B cell (primary cell): ENCODE measurements around the gene ST8SIA2. TPM values are rescaled to one million over a fixed set of nuclear protein-coding genes. Genes with fewer than 3 reads are reported as not detected.

Source experiments
- ATAC-seq: fragments of 200-7000 bp; cut with Tn5 transposase; one replicate; pipeline ENCODE4 v1.10.0; 2021; ENCODE audit warnings: low read depth, mild to moderate bottlenecking, moderate number of reproducible peaks, moderate library complexity
- CTCF ChIA-PET: fragments of 350-600 bp; sonication (Branson Sonifier 250); formaldehyde crosslinking; loops from one replicate; lab custom pipeline; 2021; ENCODE audit warnings: antibody characterized with exemption, inconsistent platforms; lab: Charles Lee
- POLR2A ChIA-PET: fragments of 350-600 bp; sonication (Branson Sonifier 250); formaldehyde crosslinking; loops from one replicate; lab custom pipeline; 2021; ENCODE audit warnings: antibody characterized with exemption; lab: Charles Lee
- DNase-seq: peaks from one replicate; pipeline ENCODE4 v3.0.0; 2013
- H2AFZ ChIP-seq: 2 replicates; pipeline ENCODE4 v1.6.1; 2012; ENCODE audit warnings: mild to moderate bottlenecking, low read depth, low read length; ENCODE audit not compliant: insufficient read depth, poor library complexity, severe bottlenecking
- H3K27ac ChIP-seq, 2 donors: 1 replicate in 1 of 2; 2 replicates in 1 of 2; pipeline ENCODE4 v1.5.1; 2012 to 2013; ENCODE audit warnings: low read length in 2 of 2, mild to moderate bottlenecking in 2 of 2, moderate library complexity in 1 of 2
- H3K27me3 ChIP-seq, 4 experiments: fragments of 200-600 bp in 1 of 4; sonication (generic) in 1 of 4; replicated peaks in 1 of 4; 1 replicate in 2 of 4; 2 replicates in 2 of 4; pipeline versions ENCODE4 v1.6.1 to v1.7.0; 2013 to 2016; ENCODE audit warnings: low read length in 3 of 4, mild to moderate bottlenecking in 2 of 4, mixed read lengths in 1 of 4, moderate library complexity in 1 of 4; ENCODE audit not compliant: insufficient read depth in 4 of 4, control insufficient read depth in 3 of 4; ENCODE audit errors: control extremely low read depth in 1 of 4
- H3K36me3 ChIP-seq, 2 experiments: replicated peaks in 1 of 2; 1 replicate in 1 of 2; 2 replicates in 1 of 2; pipeline versions ENCODE4 v1.6.1 to v1.7.1; 2013; ENCODE audit warnings: low read length in 1 of 2; ENCODE audit not compliant: insufficient read depth in 2 of 2, control insufficient read depth in 1 of 2; ENCODE audit errors: control extremely low read depth in 1 of 2, extremely low read depth in 1 of 2
- H3K4me1 ChIP-seq, 2 donors: fragments of 200-600 bp in 1 of 2; sonication (generic) in 1 of 2; 1 replicate in 1 of 2; 2 replicates in 1 of 2; pipeline versions ENCODE4 v1.5.1 to v1.6.1; 2013 to 2017; ENCODE audit warnings: low read length in 2 of 2; ENCODE audit not compliant: control insufficient read depth in 2 of 2, insufficient read depth in 2 of 2
- H3K4me2 ChIP-seq: replicated peaks from 2 replicates; pipeline ENCODE3; 2012; ENCODE audit warnings: mild to moderate bottlenecking, low read depth, low read length; ENCODE audit not compliant: poor library complexity, severe bottlenecking
- H3K4me3 ChIP-seq, 5 experiments: fragments of 200-600 bp in 1 of 5; sonication (generic) in 1 of 5; 1 replicate in 3 of 5; 2 replicates in 2 of 5; pipeline versions ENCODE4 v1.5.1 to v1.7.0; 2011 to 2016; ENCODE audit warnings: low read length in 4 of 5, mild to moderate bottlenecking in 4 of 5, low read depth in 2 of 5, control low read depth in 1 of 5, moderate library complexity in 1 of 5; ENCODE audit not compliant: insufficient read depth in 1 of 5; ENCODE audit errors: control extremely low read depth in 1 of 5, extremely low read depth in 1 of 5
- H3K79me2 ChIP-seq: fragments of 200-600 bp; sonication (generic); one replicate; pipeline ENCODE4 v1.6.0; 2016; ENCODE audit warnings: low read length; ENCODE audit not compliant: control insufficient read depth, insufficient read depth
- H3K9ac ChIP-seq: fragments of 200-600 bp; sonication (generic); 2 replicates; pipeline ENCODE4 v1.6.1; 2017; ENCODE audit warnings: mild to moderate bottlenecking, low read length, moderate library complexity
- H3K9me3 ChIP-seq, 3 donors: one replicate each; pipeline versions ENCODE4 v1.6.1 to v1.7.1; 2013; ENCODE audit warnings: low read length in 2 of 3; ENCODE audit not compliant: control insufficient read depth in 2 of 3, insufficient read depth in 1 of 3; ENCODE audit errors: control extremely low read depth in 1 of 3
- H4K20me1 ChIP-seq: 2 replicates; pipeline ENCODE4 v1.6.0; 2012; ENCODE audit warnings: mild to moderate bottlenecking, low read length; ENCODE audit not compliant: insufficient read depth, control insufficient read depth, poor library complexity, severe bottlenecking
- H3K27ac Mint-ChIP-seq: one replicate; pipeline ENCODE4 v1.8.0; 2021; ENCODE audit warnings: mixed read lengths
- H3K27me3 Mint-ChIP-seq: one replicate; pipeline ENCODE4 v1.8.0; 2021; ENCODE audit warnings: mixed read lengths
- H3K4me1 Mint-ChIP-seq: one replicate; pipeline ENCODE4 v1.8.0; 2021; ENCODE audit warnings: mixed read lengths
- H3K4me3 Mint-ChIP-seq: one replicate; pipeline ENCODE4 v1.8.0; 2021; ENCODE audit warnings: mixed read lengths
- H3K9me3 Mint-ChIP-seq: one replicate; pipeline ENCODE4 v1.8.0; 2022; ENCODE audit warnings: mixed read lengths; ENCODE audit not compliant: insufficient read depth
- CTCF ChIP-seq: fragments of 200-600 bp; IDR thresholded peaks from one replicate; pipeline ENCODE4 v1.8.0; 2022; ENCODE audit warnings: antibody characterized with exemption, mild to moderate bottlenecking
- EZH2 ChIP-seq: IDR thresholded peaks from 2 replicates; pipeline ENCODE4 v1.6.1; 2012; ENCODE audit warnings: borderline replicate concordance, low read depth, mild to moderate bottlenecking, moderate library complexity, low read length; ENCODE audit not compliant: insufficient read depth, poor library complexity, severe bottlenecking
- WGBS: methylation state at CpG from one replicate; pipeline ENCODE4 v1.1.5; 2013; ENCODE audit warnings: missing lambda C conversion rate; ENCODE audit not compliant: insufficient coverage; 5-methylcytosine and 5-hydroxymethylcytosine counted together
- intact Hi-C: fragments of 100-400 bp; cut with micrococcal nuclease; formaldehyde crosslinking; loops from one replicate; pipeline ENCODE4 v1.10.0; 2022
- polyA plus RNA-seq: library from polyadenylated mRNA; depleted of rRNA; stranded (reverse); fragments of >200 nt; gene quantifications from 2 replicates; pipeline ENCODE4 v1.2.3, GENCODE V29; 2012
- total RNA-seq, 2 donors: library from RNA; stranded (reverse); fragments of 120-200 nt in 1 of 2; gene quantifications; 1 replicate in 1 of 2; 2 replicates in 1 of 2; pipeline versions ENCODE4 v1.2.3 to v1.2.4, GENCODE V29; 2013 to 2022

The ST8SIA2 gene
- total and polyA plus RNA-seq, 2 donors (not counting 1 experiment from before 2014, with no cell fraction given) = not detected

DNA sequence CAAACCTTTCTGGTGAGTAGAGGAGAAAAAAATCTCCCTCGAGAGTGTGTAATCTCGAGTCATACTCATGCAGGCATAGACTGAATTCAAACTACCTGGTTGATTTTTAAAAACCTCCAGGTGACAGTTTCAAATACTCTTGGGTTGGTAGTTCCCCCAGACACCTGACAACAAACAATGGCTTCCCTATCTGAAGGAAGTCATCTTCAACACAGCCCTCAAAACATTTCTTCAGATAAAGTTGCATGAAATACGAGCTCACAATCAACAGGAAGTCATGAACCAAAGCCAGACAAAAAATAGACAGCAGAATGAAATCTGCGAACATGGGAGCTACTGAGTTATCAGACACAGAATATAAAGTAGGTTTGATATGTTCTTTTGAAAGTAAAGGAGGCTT is 112.8 kb downstream of the ST8SIA2 start:
- Histone ChIP-seq H3K9me3 (no peaks in the 10 kb centered on the region), H3K27ac (no peak overlapping the region), H3K9ac (no peak overlapping the region), H3K4me2 (no peak overlapping the region), H4K20me1 (no peaks in the 10 kb centered on the region), H3K79me2 (no peaks in the 10 kb centered on the region), H2AFZ (no peak overlapping the region), H3K4me3 (no peak overlapping the region), H3K27me3 (no peaks in the 10 kb centered on the region), H3K4me1 (no peaks in the 10 kb centered on the region), H3K36me3 (no peaks in the 10 kb centered on the region)
- ATAC-seq (no peak), DNase-seq (no peak)
- no peaks in the 10 kb centered on the region for H3K4me1 Mint-ChIP-seq
- ChIA-PET CTCF (no interaction called here), POLR2A (no interaction called here)
- intact Hi-C loops = no loop called here
- no peak overlapping the region for H3K27ac Mint-ChIP-seq
- TF ChIP-seq EZH2 (no peak), CTCF (no peak)
- H3K27me3 Mint-ChIP-seq = peaks cover 5% of the 10 kb centered on the region
- WGBS = 83% methylated on average over 1 of the region's 4 CpGs
- H3K9me3 Mint-ChIP-seq = peaks cover 5% of the 10 kb centered on the region
- no peak overlapping the region for H3K4me3 Mint-ChIP-seq

- H3K4me1 Mint-ChIP-seq = no peaks in the 10 kb centered on the region
- TF ChIP-seq EZH2 (no peak), CTCF (no peak)
- Histone ChIP-seq H3K9me3 (no peaks in the 10 kb centered on the region), H3K4me3 (no peak overlapping the region), H3K79me2 (no peaks in the 10 kb centered on the region), H3K27me3 (no peaks in the 10 kb centered on the region), H3K9ac (no peak overlapping the region), H3K27ac (no peak overlapping the region), H3K36me3 (no peaks in the 10 kb centered on the region), H4K20me1 (no peaks in the 10 kb centered on the region), H3K4me1 (no peaks in the 10 kb centered on the region), H2AFZ (no peak overlapping the region), H3K4me2 (no peak overlapping the region)
- peaks cover 5% of the 10 kb centered on the region for H3K9me3 Mint-ChIP-seq
- intact Hi-C loops = no loop called here
- H3K27ac Mint-ChIP-seq = no peak overlapping the region
- no peak for DNase-seq
- no peak overlapping the region for H3K4me3 Mint-ChIP-seq
- ATAC-seq = no peak
- ChIA-PET CTCF (no interaction called here), POLR2A (no interaction called here)
- WGBS = 90% methylated on average over 3 of the region's 4 CpGs
- no peaks in the 10 kb centered on the region for H3K27me3 Mint-ChIP-seq
Measured at GRCh38 chr15:92510163-92510882, 116.6 kb downstream of the ST8SIA2 start.
